HFF-Myc (cell line): ENCODE results near the gene APCDD1.
A peak's percentile ranks its signal among the peaks of the same experiment; 100 is the strongest.

Source experiments
- DNase-seq: peaks from one replicate; pipeline ENCODE4 v3.0.0-alpha.2; 2011; ENCODE audit warnings: low read depth; ENCODE audit errors: extremely low read depth
- H3K4me3 ChIP-seq: replicated peaks from 2 replicates; pipeline ENCODE4 v1.5.1; 2011; ENCODE audit warnings: low read depth, mild to moderate bottlenecking, control low read depth, low read length
- TF ChIP-seq, protein P1 (sequence below): IDR thresholded peaks from 2 replicates; pipeline ENCODE4 v1.5.1; 2012; ENCODE audit warnings: mild to moderate bottlenecking, low read depth, low read length, control low read depth; ENCODE audit errors: missing control alignments

Gene APCDD1

DNA sequence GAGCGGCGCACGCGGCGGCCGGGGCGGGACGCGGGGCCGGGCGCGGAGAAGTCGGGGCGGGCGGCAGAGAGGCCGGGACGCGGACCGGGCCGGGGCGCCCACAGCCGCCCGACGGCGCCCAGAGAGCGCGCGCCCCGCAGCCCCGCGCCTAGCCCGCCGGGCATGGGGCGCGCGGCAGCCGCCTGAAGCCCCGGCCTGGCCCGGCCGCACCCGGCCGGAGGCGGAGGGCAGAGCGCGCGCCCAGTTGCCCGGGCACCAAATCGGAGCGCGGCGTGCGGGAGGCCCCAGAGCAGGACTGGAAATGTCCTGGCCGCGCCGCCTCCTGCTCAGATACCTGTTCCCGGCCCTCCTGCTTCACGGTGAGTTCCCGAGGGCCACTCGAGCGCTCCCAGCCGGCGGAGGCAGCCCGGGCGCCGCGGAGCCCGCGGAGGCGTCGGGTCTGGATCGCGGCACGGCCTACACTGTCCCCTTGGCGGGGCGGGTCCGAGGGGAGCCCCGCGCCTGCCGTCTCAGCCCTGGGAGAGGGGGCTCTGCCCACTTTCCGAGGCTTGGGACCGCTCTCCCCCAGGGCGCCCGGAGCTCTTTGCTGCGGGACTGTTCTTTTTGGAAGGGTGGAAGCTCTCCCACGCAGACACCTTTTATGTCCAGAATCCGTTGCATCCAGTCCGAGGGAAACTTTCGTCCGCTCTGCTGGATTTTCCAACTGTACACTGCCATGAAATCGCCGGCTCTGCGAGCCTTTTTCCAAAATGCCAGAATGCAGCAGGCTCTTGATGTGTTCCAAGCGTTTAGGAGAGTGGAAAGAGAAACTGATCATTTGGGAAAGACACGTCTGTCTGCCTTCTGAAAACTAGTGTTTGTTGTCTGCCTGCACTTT lies 484 bp downstream of the APCDD1 start:
- DNase-seq, result no peak
- TF ChIP-seq, protein P1, sequence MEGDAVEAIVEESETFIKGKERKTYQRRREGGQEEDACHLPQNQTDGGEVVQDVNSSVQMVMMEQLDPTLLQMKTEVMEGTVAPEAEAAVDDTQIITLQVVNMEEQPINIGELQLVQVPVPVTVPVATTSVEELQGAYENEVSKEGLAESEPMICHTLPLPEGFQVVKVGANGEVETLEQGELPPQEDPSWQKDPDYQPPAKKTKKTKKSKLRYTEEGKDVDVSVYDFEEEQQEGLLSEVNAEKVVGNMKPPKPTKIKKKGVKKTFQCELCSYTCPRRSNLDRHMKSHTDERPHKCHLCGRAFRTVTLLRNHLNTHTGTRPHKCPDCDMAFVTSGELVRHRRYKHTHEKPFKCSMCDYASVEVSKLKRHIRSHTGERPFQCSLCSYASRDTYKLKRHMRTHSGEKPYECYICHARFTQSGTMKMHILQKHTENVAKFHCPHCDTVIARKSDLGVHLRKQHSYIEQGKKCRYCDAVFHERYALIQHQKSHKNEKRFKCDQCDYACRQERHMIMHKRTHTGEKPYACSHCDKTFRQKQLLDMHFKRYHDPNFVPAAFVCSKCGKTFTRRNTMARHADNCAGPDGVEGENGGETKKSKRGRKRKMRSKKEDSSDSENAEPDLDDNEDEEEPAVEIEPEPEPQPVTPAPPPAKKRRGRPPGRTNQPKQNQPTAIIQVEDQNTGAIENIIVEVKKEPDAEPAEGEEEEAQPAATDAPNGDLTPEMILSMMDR, result no peak
- peak overlapping the region; percentile 72 for H3K4me3 ChIP-seq

DNA sequence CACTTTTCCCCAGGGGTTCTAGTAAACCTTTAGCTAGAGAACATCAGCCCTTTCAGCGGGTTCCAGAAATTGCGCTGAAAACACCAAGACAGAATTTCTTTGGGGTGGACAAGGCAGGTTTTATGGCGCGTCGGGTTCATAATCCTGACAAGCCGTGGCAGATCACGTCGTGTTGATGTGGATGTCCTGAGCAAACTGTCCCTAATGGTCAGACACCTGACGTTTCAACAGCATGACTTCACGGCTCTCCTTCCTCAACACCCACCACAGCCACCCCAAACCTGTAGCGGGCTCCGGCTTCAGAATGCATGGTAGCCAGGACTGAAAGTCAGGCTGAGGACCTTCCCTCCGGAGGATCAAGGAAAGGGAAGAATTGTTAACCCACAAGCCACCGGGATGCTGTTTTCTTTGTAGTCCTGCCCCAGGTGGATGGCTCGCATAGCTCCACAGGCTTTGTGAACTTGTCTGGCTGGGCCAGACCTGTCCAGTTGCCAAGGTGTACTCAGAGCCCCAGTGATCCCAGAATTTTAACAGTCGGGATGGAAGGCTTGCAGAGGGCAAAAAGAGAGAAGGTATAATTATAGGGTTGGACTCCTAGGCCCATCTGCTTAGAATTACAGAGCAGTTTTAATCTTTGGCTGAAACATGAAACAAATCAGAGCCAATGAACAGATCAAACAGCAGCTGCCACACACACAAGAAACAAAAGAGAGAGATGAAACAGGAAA lies 1.5 kb downstream of the APCDD1 start:
- peak overlapping the region; percentile 72 for H3K4me3 ChIP-seq
- DNase-seq, result no peak
- TF ChIP-seq, protein P1, result no peak

DNA sequence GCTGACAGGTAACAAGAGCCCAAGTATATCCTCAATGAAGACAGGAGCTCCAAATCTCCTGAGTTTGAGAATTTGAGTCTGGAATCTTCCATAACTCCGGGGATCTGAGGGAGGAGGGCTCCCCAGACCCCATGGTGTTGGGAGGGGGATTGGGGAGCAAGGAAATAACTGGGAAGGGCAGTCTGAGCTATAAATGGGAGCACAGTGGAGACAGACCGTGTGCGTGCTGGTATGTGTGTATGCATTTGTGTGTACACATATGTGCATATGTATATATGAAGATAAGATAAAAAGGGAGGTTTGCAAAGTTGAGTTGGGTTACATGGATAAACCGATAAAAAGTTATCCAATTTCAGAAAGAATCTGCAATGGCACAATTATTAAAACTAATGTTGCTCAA lies 2.3 kb downstream of the APCDD1 start:
- DNase-seq, result no peak
- peak overlapping the region; percentile 72 for H3K4me3 ChIP-seq
- TF ChIP-seq, protein P1, result no peak

DNA sequence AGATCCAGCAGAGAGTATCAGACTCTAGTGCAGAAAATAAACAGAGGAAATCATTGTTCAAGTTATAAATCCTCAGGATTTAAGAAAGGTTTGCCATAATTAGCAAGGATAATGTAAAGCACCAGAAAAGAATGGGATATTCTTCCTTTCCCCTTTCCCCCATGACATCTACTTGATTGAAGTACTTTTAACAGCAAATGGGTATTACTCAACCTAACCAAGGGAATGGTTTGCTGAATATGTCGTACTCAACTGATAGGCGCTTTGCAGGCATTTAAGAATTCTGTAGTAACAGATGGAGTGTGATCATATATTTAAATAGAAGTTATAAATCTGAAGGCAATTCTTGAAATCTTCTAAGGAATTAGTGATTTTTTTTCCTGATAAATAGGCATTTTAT lies 2.7 kb downstream of the APCDD1 start:
- no peak for DNase-seq
- H3K4me3 ChIP-seq, result peak overlapping the region; percentile 72; the same call in 1 of the 2 replicates
- TF ChIP-seq, protein P1, result no peak

DNA sequence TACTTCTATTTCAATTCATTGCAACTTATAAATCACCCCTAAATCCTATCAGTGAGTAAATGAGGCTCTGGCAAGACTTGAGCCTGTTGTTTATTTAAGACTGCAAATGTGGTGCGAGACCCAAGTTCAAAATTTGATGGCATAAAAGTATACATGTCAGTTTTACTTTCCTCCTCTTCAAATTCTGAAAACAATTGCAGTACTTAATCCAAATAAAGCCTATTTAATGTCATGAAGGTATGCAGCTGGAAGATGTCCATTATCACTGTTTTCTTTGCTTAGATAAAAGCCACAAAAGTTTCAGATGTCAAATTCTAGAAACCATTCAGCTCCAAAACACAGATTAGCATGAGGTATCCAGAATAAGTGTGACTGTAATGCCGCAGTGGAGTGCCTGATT lies 3.3 kb downstream of the APCDD1 start:
- TF ChIP-seq, protein P1, result no peak

DNA sequence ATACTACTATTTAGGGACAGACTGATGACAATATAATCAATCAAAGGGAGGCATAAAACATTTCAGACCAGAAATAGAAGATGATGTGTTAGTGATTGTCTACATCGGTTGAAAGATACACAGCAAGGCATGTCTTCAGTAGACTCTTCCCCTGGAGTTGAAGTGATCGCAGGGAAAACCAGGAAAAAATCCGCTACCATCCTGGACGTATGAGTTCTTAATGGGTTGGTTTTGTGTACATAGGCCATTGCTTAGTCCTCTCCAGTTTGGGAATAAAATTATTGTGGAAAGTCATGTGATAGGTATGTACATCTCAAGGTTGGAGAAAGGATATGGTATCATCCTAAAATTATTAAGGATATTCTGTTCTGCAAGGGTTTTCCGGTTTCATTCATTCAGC lies 4.3 kb downstream of the APCDD1 start:
- TF ChIP-seq, protein P1, result no peak
- H3K4me3 ChIP-seq, result no peak overlapping the region
- DNase-seq, result no peak

More for the DNA sequence above, 3.3 kb downstream of the APCDD1 start:
- H3K4me3 ChIP-seq, result no peak overlapping the region
- no peak for DNase-seq
